ENCODE data around the gene SEC16A.
"Not testable (repeated sequence)": the region's sequence is repeated elsewhere in the genome, so short reads cannot be mapped to it uniquely, and the experiment has no call there.

Gene SEC16A

DNA sequence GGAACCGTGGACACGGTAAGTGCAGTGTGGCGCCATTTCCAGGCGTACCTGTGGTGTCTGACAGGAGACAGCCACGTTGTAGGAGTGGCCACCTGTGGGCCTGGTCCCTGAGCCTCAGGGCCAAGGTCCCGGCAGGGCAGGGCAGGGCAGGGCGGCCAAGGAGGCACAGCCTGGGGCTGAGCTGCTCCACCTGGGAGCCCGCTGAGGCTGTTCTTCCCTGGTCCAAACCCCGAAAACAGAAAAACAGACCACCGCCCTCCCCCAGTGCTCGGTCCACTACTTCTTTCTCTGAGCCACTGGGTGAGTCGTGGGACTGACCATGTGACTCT, 63.8 kb downstream of the SEC16A start:
- no peak for DNase-seq (ENCODE audit: low spot score)

- no peak for DNase-seq (ENCODE audit: low spot score)
Measured at GRCh38 chr9:136418182-136419091, 64.4 kb downstream of the SEC16A start.

- DNase-seq (ENCODE audit: low spot score) = no peak
Measured at GRCh38 chr9:136416914-136417313, 65.9 kb downstream of the SEC16A start.

DNA sequence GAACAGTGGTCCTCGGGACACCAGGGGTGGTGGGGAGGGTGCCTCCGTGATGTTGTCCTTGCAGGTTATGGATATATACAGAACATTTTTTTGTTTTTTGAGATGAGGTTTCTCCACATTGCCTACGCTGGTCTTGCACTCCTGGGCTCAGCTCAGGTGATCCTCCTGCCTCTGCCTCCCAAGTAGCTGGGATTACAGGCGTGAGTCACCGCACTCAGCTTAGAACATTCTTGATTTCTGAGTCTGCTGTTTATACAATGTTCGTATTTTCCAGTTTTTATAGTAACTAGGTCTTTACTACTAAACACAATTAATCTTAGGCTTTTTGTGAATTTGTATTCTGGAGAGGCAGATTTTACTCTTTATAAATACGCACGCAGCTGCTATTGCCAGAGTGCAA, 66.4 kb downstream of the SEC16A start:
- no peak for DNase-seq (ENCODE audit: low spot score)

- no peak for DNase-seq (ENCODE audit: low spot score)
Measured at GRCh38 chr9:136412962-136413361, 69.9 kb downstream of the SEC16A start.

DNA sequence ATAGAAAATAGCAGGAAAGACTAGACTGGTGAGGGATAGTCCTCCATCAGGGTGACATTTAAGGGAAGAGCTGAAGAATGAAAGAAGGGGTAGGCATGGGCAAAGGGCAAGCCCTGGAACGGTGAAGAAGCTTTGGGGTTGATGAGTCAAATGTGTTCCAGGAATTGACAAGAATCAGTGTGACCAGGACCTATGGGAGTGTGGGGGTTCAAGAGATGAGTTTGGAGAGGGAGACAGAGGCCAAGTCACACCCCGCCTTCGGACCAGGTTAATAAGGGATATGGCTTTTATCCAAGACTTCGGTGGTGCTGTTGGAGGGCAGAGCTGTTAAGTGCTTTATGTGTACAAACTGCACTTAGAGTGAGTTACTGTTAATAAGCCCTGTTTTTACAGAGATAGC, 71.5 kb downstream of the SEC16A start:
- no peak for DNase-seq (ENCODE audit: low spot score)

DNA sequence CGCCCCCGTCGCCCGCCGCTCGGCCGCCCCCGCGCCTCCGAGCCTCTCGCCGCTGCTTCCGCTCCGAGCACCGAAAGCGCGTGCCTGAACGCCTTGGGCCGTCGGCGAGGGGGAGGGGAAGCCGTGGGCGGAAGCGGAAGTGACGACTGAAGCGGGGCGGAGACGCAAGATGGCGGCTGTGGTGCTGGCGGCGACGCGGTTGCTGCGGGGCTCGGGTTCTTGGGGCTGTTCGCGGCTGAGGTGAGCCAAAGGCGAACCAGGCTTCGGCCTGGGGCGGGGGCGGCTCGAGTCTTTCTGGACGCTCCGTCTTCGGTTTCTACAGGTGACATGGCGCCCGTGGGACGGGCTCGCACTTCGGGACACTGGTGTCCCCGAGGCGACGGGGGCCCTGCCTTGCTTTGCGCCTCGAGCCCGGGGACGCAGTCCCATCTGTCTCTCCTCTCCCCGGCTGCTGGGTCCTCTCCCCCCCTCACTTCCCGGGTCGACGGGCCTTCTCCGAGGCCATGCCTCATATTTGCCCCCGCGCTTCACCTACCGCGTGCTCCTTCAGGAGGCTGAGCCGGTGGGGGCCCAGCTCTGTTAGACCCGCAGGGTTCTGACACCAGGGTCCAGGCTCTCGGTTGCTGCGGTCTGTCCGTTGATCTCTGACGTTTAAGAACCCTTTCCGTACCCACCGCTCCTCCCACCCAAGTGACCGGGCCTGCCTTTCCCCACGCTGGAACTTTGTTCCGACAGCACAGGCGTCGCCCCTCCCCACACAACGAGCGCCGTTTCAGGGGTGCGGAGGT, 72.1 kb downstream of the SEC16A start, which contains the start of the genes ENTR1 and PMPCA:
ENTR1 (minus strand) TSS at position 115 of the 788 bp plus-strand sequence. CDS start 217 bp downstream, outside the sequence.
PMPCA (plus strand) TSS at position 159 of the 788 bp plus-strand sequence; CDS start at position 170, 11 bp downstream.
- DNase-seq (ENCODE audit: low spot score) = peak; percentile 93

- DNase-seq (ENCODE audit: low spot score) = peak; percentile 62
Measured at GRCh38 chr9:136409557-136410455, 73.0 kb downstream of the SEC16A start.

DNA sequence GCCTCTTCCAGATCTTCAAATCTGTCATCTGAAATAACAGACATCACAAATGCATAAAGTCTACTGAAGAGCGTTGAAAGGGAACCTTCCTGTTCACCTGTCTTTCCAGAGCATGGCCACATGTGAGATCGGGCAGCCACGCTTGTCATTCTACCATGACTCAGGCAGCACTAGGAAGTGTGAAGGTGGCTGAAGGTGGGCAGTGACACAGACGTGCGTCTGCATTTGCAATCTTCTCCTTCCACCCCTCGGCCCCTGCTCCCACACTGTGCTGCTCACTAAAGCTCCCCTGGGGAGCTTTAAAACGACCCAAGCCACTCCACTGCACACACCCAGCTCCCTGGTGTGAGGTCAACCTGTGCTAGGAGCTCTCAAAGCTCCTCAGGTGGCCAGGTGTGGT, 74.9 kb downstream of the SEC16A start:
- DNase-seq (ENCODE audit: low spot score) = no peak

DNA sequence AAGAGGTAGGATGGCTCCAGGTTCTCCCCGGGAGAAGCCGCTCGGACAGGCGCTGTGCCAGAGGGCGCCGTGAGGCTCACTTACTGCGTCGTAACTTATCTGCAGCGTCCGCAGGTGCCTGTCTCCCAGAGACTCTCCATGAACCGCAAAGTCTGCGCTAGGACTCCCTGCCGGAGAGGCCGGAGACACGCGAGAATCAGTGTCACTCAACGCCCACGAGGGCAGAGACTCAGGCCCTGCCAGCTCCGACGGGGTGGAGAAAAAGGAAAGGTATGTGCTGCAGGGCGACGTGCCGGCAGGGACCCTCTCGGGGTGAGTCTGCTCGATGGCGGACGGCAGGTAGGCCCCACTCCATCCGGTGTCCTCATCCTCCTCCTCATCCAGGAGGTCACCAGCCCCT, 75.8 kb downstream of the SEC16A start:
- DNase-seq (ENCODE audit: low spot score) = not testable (repeated sequence)

DNA sequence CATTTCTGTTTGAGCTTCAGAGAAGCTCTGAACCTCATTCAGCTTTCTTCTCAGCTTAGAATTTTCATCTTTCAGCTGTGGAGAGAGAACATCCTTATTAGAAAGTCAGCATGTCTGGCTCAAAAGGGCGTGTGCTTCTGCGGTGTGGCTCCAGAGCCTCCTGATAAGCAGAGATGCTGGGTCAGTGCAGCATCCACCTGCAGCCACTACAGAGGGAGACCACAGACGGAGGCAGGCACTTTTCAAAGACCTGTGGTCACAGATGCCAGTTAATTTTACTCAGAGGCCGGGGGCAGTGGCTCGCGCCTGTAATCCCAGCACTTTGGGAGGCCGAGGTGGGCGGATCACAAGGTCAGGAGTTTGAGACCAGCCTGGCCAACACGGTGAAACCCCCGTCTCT, 76.9 kb downstream of the SEC16A start:
- not testable (repeated sequence) for DNase-seq (ENCODE audit: low spot score)

- DNase-seq (ENCODE audit: low spot score) = no peak
Measured at GRCh38 chr9:136405481-136405880, 77.4 kb downstream of the SEC16A start.

GRCh38 chr9:136404801-136405136, 78.1 kb downstream of the SEC16A start:
- DNase-seq (ENCODE audit: low spot score) = no peak

- DNase-seq (ENCODE audit: low spot score) = no peak
Measured at GRCh38 chr9:136403915-136404800, 78.7 kb downstream of the SEC16A start.

DNA sequence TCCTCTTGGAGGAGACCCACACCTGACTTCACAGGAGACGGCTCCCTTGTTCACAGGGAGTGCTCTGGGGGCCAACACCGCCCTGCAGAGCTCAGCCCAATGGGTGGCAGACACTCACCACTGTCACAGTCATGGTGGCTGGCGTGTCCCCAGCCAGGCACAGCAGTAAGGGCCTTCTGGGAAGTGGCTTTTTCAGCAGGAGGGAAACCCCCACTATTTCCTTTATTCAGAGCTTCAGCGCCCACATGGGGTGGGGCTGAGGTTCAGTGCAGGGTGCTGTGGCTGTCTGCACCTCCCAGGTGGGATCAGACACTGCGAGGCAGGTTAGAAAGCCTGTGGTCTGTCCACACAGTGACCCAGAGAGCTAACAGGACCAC, 79.3 kb downstream of the SEC16A start:
- DNase-seq (ENCODE audit: low spot score) = no peak

DNA sequence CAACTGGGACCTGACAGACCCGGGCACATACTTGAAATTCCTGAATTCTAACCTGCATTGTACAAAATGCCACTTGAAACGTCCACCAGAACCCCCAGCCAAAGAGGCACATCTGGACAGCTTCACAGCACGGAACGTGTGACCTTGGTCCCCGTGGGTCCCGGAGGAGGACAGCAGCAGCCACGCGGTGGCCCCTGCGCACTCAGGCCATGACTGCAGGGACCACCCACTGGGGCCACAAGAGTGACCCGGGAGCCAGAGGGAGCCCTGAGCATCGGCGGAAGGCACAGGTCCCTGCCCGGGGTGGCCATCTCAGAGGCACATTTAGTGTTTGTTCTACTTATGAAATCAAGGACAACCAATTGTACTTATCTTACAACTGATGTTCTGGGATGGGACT, 80.8 kb downstream of the SEC16A start:
- no peak for DNase-seq (ENCODE audit: low spot score)

DNA sequence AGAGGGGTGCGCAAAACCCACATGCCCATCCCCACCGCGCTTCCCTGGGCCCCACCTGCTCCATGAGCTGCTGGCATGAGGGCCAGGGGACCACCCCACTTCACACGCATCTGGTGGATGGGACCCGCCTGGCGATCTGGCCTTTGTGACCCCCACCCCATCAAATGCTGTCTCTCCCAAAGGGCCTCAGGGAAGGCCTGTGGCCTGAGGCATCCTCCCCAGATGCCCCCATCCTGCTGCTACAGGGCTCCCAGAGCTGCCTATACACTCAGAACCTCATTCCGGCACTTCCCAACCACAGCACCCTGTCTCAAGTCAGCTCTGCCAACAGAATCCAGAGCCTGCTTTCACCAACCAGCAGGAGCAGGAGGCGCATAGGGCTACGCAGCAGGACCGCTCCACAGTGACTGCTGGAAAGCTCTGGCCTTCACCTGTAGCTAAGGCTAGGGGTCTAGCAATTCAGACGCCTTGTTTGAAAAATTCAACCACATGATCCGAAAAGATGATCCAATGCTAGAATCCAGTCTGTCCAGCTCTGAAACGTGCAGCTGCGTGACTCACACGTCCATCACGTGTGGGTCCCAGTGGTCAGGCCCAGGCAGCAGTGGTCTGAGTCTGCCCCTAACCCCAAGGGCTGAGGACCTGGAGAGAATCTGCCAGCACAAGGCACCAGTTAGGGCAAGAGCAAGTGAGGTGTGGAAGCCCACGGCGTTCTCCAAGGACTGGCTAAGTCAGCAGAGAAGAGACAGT, 81.5 kb downstream of the SEC16A start:
- DNase-seq (ENCODE audit: low spot score) = no peak

- peak; percentile 94 for DNase-seq (ENCODE audit: low spot score)
Measured at GRCh38 chr9:136400038-136400834, 82.6 kb downstream of the SEC16A start, which contains the start of gene SNAPC4. SNAPC4 (minus strand) TSS chr9:136400170; CDS start chr9:136398428, 1,742 bp downstream.
